DOHH2 (cell line): ENCODE measurements around the gene CACHD1.

Source experiments
- CTCF ChIP-seq: fragments of 200-600 bp; sonication (generic); IDR thresholded peaks from one replicate; pipeline ENCODE4 v1.5.1; 2014; ENCODE audit warnings: antibody characterized with exemption, mild to moderate bottlenecking, low read depth, low read length; ENCODE audit not compliant: poor library complexity, severe bottlenecking
- EZH2phosphoT487 ChIP-seq: fragments of 200-600 bp; sonication (generic); IDR thresholded peaks from 2 replicates; pipeline ENCODE4 v1.6.1; 2017; ENCODE audit warnings: borderline replicate concordance, mild to moderate bottlenecking, antibody characterized with exemption, low read length, moderate library complexity, mixed read lengths

GRCh38 chr1:64469977-64470664 is at the start of gene CACHD1:
- TF ChIP-seq CTCF (no peak), EZH2phosphoT487 (no peak)
